ENCODE data around the gene GPC5.

DNA sequence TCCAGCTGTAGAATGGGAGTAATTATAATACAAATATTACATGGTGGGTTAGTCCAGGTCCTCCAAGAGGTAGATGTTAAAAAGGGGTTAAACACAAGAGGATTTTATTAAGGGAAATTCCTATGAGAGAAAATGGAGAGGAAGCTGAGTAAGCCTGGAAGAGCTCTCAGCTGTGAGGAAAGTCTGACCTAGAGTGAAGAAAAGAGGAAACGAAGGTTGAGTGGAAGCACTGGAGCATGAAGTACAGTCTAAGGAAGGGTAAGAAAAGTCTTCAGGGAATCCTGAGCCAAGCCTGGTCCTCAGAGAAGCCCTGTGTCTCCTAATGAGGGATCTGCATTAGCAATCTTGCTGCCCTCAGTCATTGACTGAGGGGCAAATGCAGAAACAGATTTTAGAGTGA is 506.2 kb downstream of the GPC5 start:
- TF ChIP-seq, protein P1, sequence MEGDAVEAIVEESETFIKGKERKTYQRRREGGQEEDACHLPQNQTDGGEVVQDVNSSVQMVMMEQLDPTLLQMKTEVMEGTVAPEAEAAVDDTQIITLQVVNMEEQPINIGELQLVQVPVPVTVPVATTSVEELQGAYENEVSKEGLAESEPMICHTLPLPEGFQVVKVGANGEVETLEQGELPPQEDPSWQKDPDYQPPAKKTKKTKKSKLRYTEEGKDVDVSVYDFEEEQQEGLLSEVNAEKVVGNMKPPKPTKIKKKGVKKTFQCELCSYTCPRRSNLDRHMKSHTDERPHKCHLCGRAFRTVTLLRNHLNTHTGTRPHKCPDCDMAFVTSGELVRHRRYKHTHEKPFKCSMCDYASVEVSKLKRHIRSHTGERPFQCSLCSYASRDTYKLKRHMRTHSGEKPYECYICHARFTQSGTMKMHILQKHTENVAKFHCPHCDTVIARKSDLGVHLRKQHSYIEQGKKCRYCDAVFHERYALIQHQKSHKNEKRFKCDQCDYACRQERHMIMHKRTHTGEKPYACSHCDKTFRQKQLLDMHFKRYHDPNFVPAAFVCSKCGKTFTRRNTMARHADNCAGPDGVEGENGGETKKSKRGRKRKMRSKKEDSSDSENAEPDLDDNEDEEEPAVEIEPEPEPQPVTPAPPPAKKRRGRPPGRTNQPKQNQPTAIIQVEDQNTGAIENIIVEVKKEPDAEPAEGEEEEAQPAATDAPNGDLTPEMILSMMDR (IDR thresholded peaks at IDR 0.05) = no peak
- TF ChIP-seq EP300 (IDR thresholded peaks at IDR 0.05) = no peak
- TF ChIP-seq POLR2A (IDR thresholded peaks at IDR 0.05) = no peak

All from ovary (tissue), 3 donors.